ENCODE results near the gene FOXC1. TPM values are rescaled to one million over a fixed set of nuclear protein-coding genes. Genes with fewer than 3 reads are reported as not detected.

The FOXC1 gene
- total and polyA plus RNA-seq, 9 of the 15 experiments (the other 6 are each of a cell fraction or from before 2014, with no cell fraction given) = not detected

GRCh38 chr6:1604158-1605003, 5.3 kb upstream of the FOXC1 start (continued):
- TF ChIP-seq ZNF76 (CRISPR knock-in tag; IDR thresholded peaks at IDR 0.05; ENCODE audit: borderline replicate concordance) (0 out of 2 replicates have a peak, but pooled peaks have one; percentile 16), TAF15 (IDR thresholded peaks at IDR 0.05; ENCODE audit: low read depth, low read length) (no peak), E2F6 (IDR thresholded peaks at IDR 0.05; ENCODE audit: borderline replicate concordance in 1 of 2, extremely low read depth in 1 of 2, insufficient read depth in 1 of 2, insufficient read length in 1 of 2, low read depth in 1 of 2, low read length in 1 of 2, poor library complexity in 1 of 2, severe bottlenecking in 1 of 2) (peak in 1 of 2 experiments; percentile 37), ZBTB1 (CRISPR knock-in tag; IDR thresholded peaks at IDR 0.05; ENCODE audit: borderline replicate concordance, low read depth) (0 out of 2 replicates have a peak, but pooled peaks have one; percentile 30), TRIM24 (IDR thresholded peaks at IDR 0.05) (no peak), ESRRB (CRISPR knock-in tag; IDR thresholded peaks at IDR 0.05; ENCODE audit: borderline replicate concordance) (no peak), ZNF583 (CRISPR knock-in tag; IDR thresholded peaks at IDR 0.05) (no peak), TBL1XR1 (IDR thresholded peaks at IDR 0.05; ENCODE audit: low read length in 2 of 2) (no peak), CBX1 (IDR thresholded peaks at IDR 0.05; ENCODE audit: low read depth) (no peak)
- TF ChIP-seq, protein P1, sequence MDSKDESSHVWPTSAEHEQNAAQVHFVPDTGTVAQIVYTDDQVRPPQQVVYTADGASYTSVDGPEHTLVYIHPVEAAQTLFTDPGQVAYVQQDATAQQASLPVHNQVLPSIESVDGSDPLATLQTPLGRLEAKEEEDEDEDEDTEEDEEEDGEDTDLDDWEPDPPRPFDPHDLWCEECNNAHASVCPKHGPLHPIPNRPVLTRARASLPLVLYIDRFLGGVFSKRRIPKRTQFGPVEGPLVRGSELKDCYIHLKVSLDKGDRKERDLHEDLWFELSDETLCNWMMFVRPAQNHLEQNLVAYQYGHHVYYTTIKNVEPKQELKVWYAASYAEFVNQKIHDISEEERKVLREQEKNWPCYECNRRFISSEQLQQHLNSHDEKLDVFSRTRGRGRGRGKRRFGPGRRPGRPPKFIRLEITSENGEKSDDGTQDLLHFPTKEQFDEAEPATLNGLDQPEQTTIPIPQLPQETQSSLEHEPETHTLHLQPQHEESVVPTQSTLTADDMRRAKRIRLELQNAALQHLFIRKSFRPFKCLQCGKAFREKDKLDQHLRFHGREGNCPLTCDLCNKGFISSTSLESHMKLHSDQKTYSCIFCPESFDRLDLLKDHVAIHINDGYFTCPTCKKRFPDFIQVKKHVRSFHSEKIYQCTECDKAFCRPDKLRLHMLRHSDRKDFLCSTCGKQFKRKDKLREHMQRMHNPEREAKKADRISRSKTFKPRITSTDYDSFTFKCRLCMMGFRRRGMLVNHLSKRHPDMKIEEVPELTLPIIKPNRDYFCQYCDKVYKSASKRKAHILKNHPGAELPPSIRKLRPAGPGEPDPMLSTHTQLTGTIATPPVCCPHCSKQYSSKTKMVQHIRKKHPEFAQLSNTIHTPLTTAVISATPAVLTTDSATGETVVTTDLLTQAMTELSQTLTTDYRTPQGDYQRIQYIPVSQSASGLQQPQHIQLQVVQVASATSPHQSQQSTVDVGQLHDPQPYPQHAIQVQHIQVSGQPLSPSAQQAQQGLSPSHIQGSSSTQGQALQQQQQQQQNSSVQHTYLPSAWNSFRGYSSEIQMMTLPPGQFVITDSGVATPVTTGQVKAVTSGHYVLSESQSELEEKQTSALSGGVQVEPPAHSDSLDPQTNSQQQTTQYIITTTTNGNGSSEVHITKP (IDR thresholded peaks at IDR 0.05; ENCODE audit: partially characterized antibody) = no peak

All from K562 (cell line).